NOMO-1 treated with DMSO at 0.1 percent for 48 hours (cell line): Measurements from ENCODE around the gene SUGCT.
A peak's percentile ranks its signal among the peaks of the same experiment; 100 is the strongest.
"Not testable (repeated sequence)": the region's sequence is repeated elsewhere in the genome, so short reads cannot be mapped to it uniquely, and the experiment has no call there.

ENCODE experiments used
- DNase-seq: peaks from one replicate; lab custom pipeline; 2025; ENCODE audit not compliant: unreplicated experiment; lab: John Stamatoyannopoulos, UW

The SUGCT gene

DNA sequence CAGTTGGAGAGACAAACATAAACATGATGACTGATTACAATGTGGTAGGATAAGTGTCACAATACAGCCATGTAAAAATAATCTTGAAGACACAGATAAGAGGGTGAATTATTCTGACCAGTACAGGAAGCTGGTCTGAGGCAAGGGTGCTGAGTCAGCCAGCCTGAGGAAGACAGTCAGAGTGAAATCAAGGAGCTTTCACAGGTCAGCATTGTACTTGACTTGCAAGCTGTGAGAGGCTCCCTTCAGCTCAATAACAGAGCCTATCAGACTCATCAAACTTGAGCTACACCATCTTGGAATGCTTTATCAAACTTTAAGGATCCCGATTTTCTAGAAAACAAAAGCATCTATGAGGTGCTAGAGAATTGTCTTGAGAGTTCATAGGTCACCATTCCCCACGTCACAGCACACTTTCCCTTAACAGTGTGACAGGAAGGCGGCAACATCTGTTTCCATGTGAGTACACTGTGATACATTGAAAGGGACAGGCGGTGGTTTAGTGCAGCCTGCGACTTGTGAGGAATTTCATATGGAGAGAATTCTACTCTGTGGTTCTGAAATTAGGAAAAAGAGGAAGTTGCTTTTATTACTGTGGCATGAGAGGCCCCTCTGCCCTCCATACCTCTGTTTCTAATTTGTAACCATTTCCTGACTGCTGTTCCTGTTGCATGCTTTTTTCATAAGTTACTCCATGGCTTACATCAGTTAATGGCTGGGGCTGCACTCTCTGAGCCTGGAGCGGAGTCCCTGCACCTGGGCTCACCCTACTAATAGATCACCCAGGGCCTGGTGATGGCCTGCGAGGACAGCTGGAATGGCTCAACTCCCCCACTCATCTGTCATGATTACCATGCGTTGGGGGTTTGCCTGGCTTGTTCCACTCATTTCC, 417.1 kb downstream of the SUGCT start:
- peak; percentile 98 for DNase-seq

GRCh38 chr7:40560672-40561071, 425.9 kb downstream of the SUGCT start:
- DNase-seq, result no peak

DNA sequence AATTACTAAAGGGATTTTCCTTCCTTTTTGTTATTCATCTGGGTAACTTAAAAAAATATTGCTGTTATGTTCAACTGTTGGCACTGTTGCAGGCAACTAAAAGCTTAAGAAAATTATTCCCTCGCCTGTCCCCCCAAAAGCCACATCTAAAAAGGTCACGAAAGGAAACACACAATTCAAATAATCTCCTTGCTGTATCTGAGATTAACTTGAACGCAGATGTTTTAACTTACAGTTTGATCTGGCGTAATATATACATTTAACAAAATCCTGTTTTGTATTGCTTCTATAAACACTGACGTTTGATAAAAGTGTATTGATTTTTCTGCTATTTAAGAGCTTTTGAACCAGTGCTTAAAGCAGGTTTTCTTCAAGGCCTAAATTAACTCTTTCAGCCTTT, 432.1 kb downstream of the SUGCT start:
- DNase-seq, result no peak

GRCh38 chr7:40569326-40569725, 434.5 kb downstream of the SUGCT start:
- DNase-seq, result no peak

- DNase-seq, result peak; percentile 16
Measured at GRCh38 chr7:40570223-40570622, 435.4 kb downstream of the SUGCT start.

GRCh38 chr7:40571796-40572195, 437.0 kb downstream of the SUGCT start:
- DNase-seq, result no peak

DNA sequence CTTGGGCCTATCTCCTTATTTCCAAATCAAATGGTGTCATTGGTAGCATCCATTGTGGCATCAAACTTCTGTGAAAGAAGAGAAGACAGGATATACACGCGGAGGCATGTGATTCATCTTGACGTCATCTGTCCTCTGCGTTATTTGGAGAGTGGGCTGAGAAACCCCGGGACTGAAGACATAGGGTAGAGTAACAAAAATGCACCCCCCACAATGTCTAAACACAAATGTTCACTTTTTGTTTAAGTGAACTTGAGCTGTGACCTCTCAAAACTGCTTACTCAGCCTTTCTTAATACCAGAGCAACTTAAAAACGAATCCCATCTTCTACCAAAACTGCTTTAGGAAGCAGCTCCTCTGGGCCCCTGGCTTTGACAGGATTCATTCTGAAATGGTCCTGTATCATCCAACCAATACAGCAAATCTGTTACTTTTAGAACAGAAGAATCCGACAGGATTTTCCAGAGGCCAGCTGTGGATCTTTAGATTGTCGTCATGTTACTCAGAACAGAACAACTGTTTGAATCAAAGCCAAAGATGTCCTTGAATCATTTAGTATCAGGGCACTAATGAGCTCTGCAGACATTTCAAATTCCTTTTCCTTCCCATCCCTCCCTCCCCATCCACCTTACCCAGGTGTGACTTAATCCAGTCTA, 438.1 kb downstream of the SUGCT start:
- DNase-seq, result no peak

- no peak for DNase-seq
Measured at GRCh38 chr7:40579401-40579800, 444.6 kb downstream of the SUGCT start.

DNA sequence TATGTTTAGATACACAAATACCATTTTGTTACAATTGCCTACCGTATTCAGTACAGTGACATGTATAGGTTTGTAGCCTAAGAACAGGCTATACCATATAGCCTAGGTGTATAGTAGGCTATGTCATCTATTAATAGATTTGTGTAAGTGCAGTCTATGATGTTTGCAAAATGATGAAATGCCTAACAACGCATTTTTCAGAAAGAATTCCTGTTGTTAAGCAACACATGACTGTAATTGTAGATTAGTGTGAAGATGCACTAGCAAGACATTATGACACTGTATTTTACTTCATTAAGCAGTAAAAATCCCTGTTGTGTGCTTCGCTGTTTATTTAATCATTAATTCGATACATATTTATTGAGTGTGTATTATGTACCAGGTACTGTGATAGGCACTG, 446.0 kb downstream of the SUGCT start:
- DNase-seq, result peak; percentile 2

DNA sequence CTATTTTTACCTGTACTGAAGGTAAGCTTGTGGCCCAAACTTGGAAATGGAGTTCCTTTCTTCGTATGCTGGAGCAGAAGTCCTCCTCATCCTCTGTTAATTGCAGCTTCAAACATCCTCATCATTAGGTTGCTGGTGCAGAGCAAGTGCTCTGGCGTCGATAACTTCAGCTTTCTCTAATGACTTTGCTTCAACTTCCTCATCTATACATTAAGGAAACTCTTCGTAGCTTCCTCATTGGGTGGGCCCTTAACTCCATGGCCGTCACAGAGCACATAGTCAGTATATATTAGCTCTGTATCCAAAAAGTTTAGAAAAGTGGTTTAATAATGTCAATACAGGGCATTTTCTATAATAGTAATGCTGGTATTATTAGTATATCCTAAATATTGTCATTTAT, 447.7 kb downstream of the SUGCT start:
- peak; percentile 82 for DNase-seq

- DNase-seq, result peak; percentile 5
Measured at GRCh38 chr7:40583667-40584444, 449.1 kb downstream of the SUGCT start.

GRCh38 chr7:40584667-40585433, 450.0 kb downstream of the SUGCT start:
- peak; percentile 55 for DNase-seq

- DNase-seq, result peak; percentile 84
Measured at GRCh38 chr7:40586197-40586596, 451.4 kb downstream of the SUGCT start.

- DNase-seq, result peak; percentile 68
Measured at GRCh38 chr7:40587419-40587818, 452.6 kb downstream of the SUGCT start.

- no peak for DNase-seq
Measured at GRCh38 chr7:40595129-40595528, 460.3 kb downstream of the SUGCT start.

DNA sequence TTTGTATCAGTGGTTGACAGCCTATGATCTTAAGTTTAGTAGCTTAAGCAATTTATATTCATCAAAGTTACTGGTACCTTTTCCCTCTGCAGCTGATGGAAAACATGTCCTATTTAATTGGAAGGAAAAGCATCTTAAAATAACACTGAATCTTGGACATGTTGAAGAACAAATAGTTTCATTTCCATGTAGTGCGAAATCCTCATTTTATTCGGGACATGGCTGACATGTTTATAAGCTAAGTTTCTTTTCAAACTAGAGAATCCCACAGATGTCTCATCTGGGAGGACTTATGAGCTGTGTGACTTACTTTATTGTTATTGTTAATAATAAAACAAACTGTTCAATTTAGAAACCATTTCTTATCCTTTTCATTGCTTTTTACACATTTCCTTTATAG, 461.0 kb downstream of the SUGCT start:
- DNase-seq, result no peak

DNA sequence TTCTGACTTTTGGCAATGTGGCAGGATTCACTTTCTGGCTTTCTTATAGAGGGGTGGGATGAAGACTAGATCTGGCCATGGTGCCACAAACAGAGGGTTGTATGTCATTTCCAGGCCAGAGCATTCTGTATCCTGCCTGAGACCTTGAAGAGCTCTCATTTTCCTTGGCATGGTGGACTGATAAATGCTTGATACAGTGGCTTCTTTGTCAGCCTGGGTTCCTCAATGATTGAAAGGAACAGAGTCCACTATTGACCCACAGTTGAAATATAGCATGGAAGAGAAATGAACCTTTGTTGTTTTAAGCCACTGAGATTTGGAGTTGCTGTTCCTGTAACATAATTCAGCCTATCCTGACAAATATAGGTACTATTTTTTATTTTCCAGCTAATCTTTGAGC, 462.7 kb downstream of the SUGCT start:
- no peak for DNase-seq

GRCh38 chr7:40598915-40599314, 464.1 kb downstream of the SUGCT start:
- DNase-seq, result peak; percentile 84

- DNase-seq, result peak; percentile 54
Measured at GRCh38 chr7:40599836-40600235, 465.0 kb downstream of the SUGCT start.

DNA sequence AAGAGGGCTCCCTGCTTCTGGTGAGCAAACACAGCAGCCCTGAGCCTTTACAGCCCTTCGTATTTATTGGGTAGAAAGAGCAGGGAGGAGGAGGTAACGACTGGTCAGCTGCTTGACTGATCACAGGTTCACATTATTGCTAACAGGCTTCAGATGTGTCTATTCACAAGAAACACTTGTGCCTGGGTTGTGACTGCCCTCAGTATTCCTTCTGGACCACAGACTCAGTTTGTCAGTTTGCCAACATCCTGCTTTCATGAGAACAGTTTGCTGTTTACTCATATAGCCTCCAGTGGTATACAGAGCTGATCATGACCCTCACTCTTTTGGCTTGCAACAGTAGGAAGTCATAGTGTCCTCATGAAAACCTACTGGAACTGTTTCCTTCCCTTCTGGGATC, 467.5 kb downstream of the SUGCT start:
- DNase-seq, result not testable (repeated sequence)
